Suppressor macrophage treated with lipopolysaccharide for 1 hour (primary cell): Measurements from ENCODE around the gene FAM83C.

Source experiments
- DNase-seq, 3 donors: peaks; one replicate each; pipeline ENCODE4 v3.0.0-alpha.2; 2020 to 2022

Gene FAM83C

DNA sequence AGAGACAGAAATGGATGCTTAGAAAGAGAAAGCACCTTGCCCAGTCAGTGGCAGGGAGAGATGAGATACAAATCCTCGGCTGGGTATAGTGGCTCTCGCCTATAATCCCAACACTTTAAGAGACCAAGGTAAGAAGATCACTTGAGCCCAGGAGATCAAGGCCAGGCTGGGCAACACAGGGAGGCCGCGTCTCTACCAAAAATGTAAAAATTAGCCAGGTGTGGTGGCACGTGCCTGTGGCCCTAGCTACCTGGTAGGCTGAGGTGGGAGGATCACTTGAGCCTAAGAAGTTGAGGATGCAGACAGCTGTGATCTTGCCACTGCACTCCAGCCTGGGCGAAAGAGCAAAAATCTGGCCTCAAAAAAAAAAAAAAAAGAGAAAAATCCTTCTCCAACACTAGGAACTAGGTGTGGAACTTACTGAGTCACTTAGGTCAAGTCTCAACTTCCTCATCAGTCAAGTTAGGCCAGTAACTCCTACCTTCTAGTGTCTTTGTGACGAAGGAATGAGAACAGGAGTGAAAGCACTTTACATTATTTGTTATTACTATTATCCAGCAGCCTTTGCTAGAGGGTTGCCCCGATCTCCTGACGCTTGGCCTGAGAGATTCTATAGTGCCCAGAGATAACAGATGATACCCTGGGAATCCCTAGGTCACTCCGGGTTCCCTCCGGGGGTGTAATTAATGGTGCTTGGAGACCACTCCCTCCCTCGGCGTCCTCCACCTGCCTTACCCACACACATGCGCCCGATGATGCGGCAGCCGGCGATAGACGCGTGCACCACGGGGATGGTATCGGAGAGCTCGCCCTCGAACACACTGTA, 8.6 kb downstream of the FAM83C start:
- DNase-seq: peak; percentile 41 to 55 (median 47)

DNA sequence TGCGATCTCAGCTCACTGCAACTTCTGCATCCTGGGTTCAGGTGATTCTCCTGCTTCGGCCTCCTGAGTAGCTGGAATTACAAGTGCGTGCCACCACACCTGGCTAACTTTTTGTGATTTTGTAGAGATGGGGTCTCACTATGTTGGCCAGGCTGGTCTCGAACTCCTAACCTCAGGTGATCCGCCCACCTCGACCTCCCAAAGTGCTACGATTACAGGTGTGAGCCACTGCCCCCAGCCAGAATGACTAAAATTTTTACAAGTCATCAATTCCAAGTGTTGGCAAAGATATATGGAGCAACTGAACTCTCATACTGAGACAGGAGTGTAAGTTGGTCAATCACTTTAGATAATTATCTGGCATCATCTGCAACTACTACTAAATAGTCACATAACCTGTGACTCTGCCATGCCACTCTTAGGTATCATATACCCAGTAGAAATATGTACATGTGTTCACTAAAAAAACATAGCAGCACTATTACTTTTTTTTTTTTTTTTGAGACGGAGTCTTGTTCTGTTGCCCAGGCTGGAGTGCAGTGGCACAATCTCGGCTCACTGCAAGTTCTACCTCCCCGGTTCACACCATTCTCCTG, 10.6 kb downstream of the FAM83C start:
- DNase-seq: no peak

DNA sequence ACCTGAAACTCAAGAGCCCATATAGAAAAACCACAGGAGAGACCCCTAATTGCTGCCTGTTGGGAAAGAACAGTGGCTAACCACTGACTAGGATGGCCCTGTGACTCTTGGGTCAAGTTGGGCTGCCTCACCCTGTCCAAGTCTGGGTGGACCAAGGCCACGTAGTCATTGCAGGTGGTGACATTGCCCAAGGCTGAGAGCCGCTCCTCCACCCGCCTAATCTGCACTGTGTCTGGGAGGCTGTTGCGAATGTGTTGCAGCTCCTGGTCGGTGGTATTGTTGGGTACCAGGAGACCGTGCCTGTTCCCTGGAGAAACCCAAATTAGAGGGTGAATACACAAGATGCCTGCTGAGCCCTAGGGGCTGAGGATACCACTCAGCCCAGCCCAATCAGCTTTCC, 11.7 kb downstream of the FAM83C start:
- no peak for DNase-seq

DNA sequence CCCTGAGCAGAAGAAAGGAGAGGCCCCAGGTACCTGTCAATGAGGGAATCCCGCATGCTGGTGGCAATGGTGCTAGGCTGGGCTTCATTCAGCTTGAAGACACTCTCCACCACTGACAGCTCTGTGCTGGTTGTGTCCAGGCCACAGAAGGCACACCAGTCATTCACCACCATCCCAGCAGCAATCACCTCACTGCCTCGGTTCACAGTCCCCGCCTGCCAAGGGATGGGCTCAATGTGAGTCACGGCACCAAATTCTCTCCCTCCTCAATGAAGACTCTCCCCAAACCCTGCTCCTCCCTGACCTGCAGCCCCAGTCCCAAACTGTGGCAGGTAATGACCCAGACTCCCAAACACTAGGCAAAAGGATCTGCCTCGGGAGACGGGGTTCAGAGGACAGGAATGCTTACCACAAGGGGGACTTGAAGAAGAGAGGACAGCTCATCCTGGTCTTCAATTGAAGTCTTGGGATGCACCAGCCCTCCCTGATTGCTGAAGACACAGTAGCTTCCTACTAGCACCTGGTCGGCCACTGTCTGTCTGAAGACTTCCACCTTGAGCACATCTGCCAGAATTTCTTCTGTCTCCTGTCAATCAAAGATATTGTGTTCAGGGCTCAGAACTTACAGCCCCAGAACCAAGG, 12.6 kb downstream of the FAM83C start:
- no peak for DNase-seq

DNA sequence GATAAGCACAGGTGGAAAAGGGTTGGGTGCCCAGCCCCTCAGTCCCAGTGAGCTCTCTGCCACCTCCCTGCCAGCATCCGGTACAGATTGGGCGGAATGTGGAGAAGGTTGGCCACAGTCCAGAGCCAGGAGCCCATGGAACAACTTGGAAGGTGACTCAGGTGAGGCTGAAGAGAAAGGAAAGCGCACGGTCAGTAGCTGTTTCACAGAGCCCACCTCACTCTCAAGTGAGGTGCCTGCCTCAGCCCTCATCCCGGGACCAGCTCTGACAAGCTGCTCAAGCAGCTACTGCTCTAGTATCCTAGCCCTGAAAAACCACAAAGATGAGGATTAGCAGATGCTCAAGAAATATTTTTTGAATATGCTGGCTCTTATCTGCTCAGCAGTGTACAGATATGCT, 13.2 kb downstream of the FAM83C start:
- no peak for DNase-seq

DNA sequence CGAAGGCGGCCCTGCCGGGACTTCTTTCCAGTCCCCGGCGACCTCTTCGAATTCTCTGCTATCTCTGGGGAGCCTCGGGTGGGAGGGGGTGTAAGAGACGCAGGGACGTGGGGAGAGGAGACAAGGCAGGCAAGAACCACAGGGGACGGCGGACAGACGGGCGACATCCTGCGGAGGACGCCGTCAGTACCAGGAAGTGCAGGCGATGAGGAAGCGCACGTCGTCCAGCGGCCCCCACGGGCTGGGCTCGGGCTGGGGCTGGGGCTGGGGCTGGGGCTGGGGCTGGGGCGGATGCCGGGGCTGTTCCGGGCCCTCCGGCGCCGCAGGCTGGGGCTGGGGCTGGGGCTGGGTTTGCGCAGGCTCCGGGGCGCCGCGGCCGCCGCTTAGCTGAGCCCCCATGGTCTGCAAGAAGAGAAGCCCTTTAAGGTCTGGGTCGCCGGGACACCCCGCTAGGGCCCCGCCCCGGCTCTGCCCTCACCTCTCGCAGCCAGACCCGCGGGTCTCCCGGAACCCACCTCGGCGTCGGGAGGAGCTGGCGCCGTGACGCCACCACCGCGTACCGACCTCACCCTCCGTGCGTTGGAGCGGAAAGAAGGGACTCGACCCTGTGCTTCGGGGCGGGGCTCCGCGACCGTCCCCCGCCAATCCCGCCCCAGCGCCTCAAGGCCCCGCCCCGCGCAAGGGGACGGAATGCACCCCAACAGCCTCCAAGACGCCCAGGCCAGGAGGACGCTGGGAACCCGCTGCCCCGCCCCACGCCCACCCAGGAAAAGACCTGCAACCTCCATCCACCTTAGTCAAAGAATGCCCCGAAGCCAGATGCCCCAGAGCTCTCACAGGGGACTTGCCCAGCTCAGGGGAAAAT, 14.5 kb downstream of the FAM83C start, which contains the start of gene MMP24OS:
Gene MMP24OS (minus strand): TSS at position 592 of the 865 bp plus-strand sequence. CDS start 193 bp downstream, at position 399.
- peak; percentile 90 to 96 (median 93) for DNase-seq

DNA sequence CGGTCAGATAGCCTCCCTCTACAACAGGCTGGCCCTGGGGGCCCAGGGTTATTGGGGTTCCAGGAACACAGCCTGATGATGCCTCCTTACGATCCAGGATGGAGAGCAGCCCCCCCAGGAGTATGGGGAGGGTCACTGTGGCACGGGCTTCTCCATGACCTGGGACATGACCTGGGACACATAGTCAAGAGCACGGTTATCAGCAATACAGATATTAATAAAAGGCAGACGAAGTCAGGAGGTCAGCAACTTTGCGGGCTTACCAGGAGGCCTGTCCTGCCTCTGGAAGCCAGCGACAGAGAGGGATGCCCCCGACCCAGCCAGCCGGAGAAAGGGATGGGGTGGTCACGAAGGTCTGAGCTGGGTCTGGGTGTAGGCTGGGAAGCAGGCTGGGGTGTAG, 15.1 kb downstream of the FAM83C start:
- no peak for DNase-seq

DNA sequence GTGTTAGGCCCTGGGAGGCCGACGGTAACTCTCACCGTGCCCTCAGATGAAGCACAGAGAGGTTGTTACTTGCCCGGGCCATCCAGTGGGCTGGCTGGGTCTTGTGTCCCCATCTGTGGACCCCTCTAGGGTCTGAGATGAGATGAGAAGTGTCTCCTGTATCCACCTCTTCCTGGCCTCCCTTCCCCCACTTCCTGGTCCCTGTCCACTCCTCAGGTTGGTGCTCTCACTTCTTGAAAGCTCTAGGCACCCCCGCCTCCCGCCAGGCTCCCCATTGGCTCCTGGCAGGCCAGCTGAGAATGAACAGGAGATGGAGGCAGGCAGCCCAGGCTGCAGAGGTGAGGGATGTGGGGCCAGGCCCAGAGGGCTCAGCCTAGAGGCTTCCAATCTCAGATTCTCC, 15.8 kb downstream of the FAM83C start:
- no peak for DNase-seq

DNA sequence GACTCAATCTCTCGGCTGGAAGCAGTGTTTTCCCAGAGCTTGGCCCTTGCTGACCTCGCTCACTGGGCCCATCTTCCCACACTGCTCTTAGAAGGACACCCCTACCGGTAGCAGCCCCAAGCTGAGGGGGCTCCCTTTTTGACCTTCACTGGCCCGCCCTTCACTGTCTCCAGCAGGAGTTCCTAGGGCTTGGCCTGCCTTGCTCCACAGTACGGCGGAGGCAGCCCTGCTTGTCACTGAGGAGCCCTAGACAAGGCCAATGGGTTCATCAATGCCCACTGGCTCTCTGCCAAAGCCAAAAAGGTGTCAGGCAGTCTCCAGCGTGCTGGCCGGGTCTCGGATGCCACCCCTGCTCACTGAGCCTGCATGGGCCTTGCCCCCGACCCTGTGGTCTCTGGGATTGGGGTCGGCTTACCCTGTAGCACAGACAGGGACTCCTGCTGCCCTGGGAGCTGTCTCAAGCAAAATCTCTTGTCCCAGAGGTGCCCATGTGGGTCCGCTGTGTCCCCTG, 16.4 kb downstream of the FAM83C start:
- no peak for DNase-seq

DNA sequence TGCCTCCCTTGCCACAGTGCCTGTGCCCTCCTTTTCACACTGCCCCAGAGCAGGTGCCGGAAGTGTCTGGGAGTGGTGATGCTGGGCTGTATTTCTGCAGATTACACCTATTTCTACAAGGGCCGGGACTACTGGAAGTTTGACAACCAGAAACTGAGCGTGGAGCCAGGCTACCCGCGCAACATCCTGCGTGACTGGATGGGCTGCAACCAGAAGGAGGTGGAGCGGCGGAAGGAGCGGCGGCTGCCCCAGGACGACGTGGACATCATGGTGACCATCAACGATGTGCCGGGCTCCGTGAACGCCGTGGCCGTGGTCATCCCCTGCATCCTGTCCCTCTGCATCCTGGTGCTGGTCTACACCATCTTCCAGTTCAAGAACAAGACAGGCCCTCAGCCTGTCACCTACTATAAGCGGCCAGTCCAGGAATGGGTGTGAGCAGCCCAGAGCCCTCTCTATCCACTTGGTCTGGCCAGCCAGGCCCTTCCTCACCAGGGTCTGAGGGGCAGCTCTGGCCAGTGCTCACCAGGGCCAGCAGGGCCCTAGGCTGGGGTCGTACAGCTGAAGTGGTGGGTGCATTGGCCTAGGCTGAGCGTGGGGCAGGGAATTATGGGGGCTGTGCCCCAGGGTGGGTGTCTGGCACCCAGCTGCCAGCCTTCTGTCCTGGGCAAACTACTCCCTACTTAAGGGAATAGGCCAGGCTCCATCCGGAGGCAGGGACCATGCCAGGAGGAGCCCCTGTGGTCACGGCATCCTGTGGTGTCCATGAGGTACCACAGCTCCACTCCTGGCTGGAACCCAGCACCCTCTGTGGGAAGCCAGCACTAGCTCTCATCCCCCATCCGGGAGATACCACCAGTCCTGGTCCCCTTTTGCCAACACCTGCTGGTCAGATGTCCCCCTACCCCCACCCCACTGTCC, 17.8 kb downstream of the FAM83C start:
- no peak for DNase-seq

DNA sequence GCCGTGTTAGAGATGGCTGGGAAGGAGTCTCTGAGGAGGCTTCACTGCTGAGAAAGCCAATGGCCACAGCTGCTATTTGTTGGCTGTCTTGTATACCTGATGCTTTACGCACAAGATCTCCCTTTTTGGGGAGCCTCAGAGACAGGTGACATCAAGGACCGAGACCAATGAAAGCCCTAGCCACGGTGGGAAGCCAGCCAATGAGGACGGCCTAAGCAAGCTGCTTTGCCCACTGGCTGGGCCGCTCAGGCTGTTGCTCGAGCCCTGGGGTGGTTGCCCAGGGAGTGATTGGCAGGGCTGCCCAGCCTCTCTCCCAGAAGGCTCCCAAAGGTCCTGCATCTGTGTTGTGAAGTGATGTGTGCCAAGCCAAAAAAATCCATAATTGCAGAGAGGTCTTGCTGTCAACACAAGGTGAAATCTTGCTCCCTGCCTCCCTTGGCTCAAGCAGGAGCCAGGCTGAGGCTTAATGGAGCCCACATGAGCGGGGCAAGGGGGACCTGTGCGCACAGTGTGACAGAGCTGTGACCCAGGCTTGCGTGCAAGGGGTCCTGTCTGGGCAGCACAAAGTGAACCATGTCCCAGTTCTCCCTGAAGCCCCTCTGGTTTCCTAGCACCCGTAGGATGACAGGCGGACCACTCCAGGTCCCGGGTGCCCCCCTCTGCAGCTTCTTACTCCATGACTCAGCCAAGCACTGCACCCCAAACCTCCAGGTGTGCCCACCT, 18.6 kb downstream of the FAM83C start:
- no peak for DNase-seq

DNA sequence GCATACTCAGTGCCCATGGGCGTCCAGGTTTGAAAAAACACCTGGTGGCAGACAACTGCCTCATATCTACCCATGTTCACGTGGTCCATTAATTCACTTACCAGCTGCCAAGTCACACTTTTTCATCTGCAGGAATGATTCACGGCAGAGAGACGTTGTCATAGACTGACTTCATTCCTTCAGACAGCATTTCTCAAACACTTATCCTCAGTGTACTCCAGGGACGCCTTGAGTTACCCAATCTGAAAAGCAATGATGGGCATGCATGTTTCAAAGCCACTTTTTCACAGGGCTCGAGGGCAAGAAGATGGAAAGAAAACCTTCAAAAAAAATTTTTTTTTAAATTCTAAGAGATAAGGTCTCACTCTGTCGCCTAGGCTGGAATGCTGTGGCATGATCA, 20.3 kb downstream of the FAM83C start:
- DNase-seq: no peak

DNA sequence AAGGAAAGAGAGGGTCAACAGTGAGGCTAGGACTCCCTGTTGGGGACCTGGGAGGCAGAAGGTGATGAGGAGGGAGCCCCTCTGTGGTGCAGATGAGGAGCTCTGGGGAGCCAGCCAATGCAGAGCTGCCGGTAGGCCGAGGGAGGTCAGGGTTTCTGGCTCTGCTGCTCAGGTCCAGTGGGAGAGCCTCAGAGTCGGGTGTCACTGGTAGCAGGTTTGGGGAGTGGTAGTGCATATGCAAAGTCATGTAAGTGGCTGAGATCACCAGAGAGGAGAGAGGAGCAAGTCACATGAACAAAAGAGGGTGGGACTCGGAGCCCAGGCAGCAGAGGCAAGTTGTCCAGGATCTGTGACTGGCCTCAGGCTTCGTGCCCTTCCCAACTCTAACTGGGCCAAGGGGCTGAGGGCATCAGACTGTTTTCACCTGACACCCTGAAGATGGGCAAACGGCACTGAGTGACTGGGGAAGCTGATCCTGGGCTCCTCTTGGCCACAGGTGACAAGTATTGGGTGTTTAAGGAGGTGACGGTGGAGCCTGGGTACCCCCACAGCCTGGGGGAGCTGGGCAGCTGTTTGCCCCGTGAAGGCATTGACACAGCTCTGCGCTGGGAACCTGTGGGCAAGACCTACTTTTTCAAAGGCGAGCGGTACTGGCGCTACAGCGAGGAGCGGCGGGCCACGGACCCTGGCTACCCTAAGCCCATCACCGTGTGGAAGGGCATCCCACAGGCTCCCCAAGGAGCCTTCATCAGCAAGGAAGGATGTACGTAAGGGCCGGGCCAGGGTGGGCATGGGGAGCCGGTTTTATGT, 20.9 kb downstream of the FAM83C start:
- DNase-seq: no peak

DNA sequence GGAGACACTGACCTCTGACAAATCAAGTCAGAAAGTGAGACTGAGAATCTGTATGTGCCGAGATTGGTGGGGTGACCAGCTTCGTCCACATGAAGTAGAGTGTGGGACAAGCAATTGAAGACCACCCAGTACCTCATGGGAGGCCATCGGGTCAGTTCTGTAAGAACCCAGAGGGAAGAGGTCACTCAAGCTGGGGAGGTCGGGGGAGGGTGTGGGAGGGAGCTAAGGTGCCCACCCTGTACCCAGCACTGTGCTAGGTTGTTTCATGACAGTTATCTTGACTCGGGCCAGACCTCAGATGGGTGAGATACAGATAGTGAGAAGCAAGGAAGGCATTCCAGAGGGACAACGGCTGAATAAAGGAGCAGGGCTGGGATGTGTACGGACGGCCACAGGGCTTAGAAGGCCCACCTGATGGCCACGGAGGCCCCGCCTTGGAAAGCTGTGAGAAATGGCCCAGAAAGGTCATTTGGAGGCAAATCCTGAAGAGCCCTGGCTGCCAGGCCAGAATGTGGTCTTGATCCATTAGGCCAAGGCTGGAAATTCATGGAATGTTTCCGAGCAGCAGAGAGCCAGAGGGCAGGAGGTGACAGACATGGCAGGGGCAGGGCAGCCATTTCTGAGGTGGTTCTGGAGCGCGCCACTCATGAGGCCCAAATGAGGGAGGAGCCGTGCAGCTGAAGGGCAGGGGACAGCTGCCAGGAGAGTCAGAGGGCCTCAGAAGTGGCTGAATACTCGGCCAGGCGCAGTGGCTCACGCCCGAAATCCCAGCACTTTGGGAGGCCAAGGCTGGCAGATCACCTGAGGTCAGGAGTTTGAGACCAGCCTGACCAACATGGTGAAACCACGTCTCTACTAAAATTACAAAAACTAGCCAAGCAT, 22.0 kb downstream of the FAM83C start:
- no peak for DNase-seq

DNA sequence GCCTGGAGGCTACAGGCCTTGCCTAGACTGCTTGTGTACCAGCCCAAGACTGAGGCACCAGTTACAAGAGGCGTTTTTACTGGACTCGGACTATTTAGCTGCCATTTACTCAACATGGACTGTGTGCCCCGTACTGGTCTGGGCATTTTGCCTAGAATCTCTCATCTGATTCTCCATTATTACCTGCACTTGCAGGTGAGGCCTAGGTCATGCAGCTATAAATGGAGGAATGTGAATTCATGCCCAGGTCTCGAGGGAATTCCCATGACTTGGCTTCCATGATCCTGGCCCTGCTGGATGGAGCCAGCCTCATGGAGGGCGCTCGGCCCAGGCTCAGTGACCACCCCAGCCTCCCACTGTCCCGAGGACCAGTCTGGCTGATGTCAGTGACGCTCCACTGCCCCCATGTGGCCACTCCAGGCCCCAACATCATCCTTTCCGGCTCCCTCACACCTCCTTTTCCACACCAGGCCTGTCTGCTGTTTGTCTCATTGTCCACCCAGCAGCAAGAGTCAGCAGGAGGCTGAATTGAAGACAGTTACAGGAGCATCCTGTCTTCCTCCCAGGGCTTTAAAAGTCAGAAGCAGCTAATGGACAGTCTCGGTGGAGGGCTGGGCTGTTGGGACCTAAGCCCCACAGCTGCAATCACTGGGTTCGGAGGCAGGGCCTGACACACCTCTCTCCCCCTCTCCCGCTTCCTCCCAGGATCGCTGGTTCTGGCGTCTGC, 23.0 kb downstream of the FAM83C start:
- DNase-seq: peak; percentile 52 to 70 (median 53)

DNA sequence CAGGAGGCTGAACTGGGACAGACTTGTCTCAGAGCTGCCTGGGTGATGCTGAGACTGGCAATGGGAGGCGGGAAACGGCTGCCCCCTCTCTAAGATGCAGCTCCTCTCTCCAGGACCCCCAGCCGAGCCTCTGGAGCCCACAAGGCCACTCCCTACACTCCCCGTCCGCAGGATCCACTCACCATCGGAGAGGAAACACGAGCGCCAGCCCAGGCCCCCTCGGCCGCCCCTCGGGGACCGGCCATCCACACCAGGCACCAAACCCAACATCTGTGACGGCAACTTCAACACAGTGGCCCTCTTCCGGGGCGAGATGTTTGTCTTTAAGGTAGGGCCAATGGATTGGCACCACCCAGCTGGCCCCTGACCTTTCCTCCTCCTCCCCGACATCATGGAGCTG, 25.1 kb downstream of the FAM83C start:
- DNase-seq: no peak

DNA sequence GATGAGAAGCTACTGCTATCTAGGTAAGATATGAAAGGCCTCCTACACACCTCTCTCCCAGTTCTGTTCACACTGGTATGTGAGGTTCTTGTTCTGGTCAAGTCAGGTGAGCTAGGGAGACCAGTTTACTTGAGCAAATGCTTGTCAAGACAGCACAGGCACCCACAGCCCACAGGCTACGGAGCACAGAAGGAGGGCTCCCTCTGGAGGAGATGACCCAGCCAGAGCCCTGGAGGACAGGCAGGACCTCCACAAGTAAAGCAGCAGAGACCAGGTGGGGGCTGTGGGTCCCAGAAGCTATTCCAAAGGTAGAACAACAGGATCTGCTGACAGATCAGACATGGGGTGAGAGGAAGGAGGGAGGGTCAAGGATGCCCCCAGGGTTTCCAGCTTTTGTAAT, 27.5 kb downstream of the FAM83C start:
- DNase-seq: no peak
